OCI-LY3 (cell line): ENCODE data around the gene ITIH3.

Source experiments
- EZH2phosphoT487 ChIP-seq: fragments of 200-600 bp; shearing (Covaris generic); IDR thresholded peaks from 2 replicates; pipeline ENCODE4 v1.6.1; 2018; ENCODE audit warnings: antibody characterized with exemption, mixed run types, low read depth
- TF ChIP-seq, protein P1 (sequence below): fragments of 200-600, 300-600 bp; sonication (generic); IDR thresholded peaks from 2 replicates; pipeline ENCODE4 v1.5.1; 2014; ENCODE audit warnings: antibody characterized with exemption, low read length, low read depth

DNA sequence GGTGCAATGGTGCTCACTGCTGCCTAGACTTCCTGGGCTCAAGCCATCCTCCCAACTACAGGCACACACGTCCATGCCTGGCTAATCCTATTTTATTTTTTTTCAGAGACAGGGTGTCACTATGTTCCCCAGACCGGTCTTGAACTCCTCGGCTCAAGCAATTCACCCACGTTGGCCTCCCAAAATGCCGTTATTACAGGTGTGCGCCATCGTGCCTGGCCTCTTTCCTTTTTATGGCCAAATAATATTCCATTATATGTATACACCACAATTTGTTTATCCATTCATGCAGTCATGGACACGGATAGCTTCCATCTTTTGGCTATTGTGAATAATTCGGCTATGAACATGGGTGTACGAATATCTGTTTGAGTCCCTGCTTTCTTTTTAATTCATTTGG lies 22.9 kb upstream of the ITIH3 start:
- TF ChIP-seq, protein P1, sequence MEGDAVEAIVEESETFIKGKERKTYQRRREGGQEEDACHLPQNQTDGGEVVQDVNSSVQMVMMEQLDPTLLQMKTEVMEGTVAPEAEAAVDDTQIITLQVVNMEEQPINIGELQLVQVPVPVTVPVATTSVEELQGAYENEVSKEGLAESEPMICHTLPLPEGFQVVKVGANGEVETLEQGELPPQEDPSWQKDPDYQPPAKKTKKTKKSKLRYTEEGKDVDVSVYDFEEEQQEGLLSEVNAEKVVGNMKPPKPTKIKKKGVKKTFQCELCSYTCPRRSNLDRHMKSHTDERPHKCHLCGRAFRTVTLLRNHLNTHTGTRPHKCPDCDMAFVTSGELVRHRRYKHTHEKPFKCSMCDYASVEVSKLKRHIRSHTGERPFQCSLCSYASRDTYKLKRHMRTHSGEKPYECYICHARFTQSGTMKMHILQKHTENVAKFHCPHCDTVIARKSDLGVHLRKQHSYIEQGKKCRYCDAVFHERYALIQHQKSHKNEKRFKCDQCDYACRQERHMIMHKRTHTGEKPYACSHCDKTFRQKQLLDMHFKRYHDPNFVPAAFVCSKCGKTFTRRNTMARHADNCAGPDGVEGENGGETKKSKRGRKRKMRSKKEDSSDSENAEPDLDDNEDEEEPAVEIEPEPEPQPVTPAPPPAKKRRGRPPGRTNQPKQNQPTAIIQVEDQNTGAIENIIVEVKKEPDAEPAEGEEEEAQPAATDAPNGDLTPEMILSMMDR, result no peak
- no peak for TF ChIP-seq EZH2phosphoT487
